Measurements from ENCODE around the gene MAPK6.

The MAPK6 gene

GRCh38 chr15:52013151-52013791 is 5.7 kb upstream of the MAPK6 start:
- DNase-seq (ENCODE audit: low read depth, low spot score), result no peak
- CTCF ChIA-PET, result interaction anchor here (2.3 kb wide), 1 partner anchor 65 kb away, joined by 9 read pairs; no protein-coding TSS in a partner anchor
- no peak for TF ChIP-seq CTCF (IDR thresholded peaks at IDR 0.05; ENCODE audit: insufficient read depth, low read length, missing control alignments)
- POLR2A ChIA-PET, result no interaction called here
- H3K4me3 ChIP-seq (ENCODE audit: low read depth, low read length), result no peak overlapping the region

- TF ChIP-seq CTCF (IDR thresholded peaks at IDR 0.05; ENCODE audit: insufficient read depth, low read length, missing control alignments), result no peak
- ChIA-PET CTCF (no interaction called here), POLR2A (no interaction called here)
- no peak overlapping the region for H3K4me3 ChIP-seq (ENCODE audit: low read depth, low read length)
- DNase-seq (ENCODE audit: low read depth, low spot score), result no peak
Measured at GRCh38 chr15:52014616-52015015, 4.4 kb upstream of the MAPK6 start.

- H3K4me3 ChIP-seq (ENCODE audit: low read depth, low read length), result no peak overlapping the region
- POLR2A ChIA-PET, result no interaction called here
- DNase-seq (ENCODE audit: low read depth, low spot score), result no peak
- TF ChIP-seq CTCF (IDR thresholded peaks at IDR 0.05; ENCODE audit: insufficient read depth, low read length, missing control alignments), result no peak
- CTCF ChIA-PET, result no interaction called here
Measured at GRCh38 chr15:52016316-52016715, 2.7 kb upstream of the MAPK6 start.

GRCh38 chr15:52018244-52018643 is 775 bp upstream of the MAPK6 start:
- CTCF ChIA-PET, result interaction anchor here (1.1 kb wide), 1 partner anchor 59 kb away, joined by 4 read pairs; no protein-coding TSS in a partner anchor

GRCh38 chr15:52019394-52020220 is 588 bp downstream of the MAPK6 start:
- TF ChIP-seq CTCF (IDR thresholded peaks at IDR 0.05; ENCODE audit: insufficient read depth, low read length, missing control alignments), result no peak
- CTCF ChIA-PET, result interaction anchor here (0.8 to 1.7 kb wide), 5 partner anchors 13 to 208 kb away, joined by 3 to 10 read pairs (median 4); partner anchors contain the start of gene LEO1
- H3K4me3 ChIP-seq (ENCODE audit: low read depth, low read length), result peak overlapping the region; percentile 66
- no peak for DNase-seq (ENCODE audit: low read depth, low spot score)
- POLR2A ChIA-PET, result interaction anchor here (0.6 to 1.9 kb wide), 4 partner anchors 48 to 691 kb away, joined by 3 to 6 read pairs (median 3); partner anchors contain the start of gene LEO1

More at GRCh38 chr15:52018244-52018643, 775 bp upstream of the MAPK6 start:
- DNase-seq (ENCODE audit: low read depth, low spot score), result no peak
- TF ChIP-seq CTCF (IDR thresholded peaks at IDR 0.05; ENCODE audit: insufficient read depth, low read length, missing control alignments), result no peak
- H3K4me3 ChIP-seq (ENCODE audit: low read depth, low read length), result no peak overlapping the region; the same call in 1 of the 2 replicates
- POLR2A ChIA-PET, result no interaction called here

Measured in AG04449 (cell line).